Spleen (tissue), 11 donors: Measurements from ENCODE around the gene DRAXIN. TPM values are rescaled to one million over a fixed set of nuclear protein-coding genes. Genes with fewer than 3 reads are reported as not detected.

Experiments used
- DNase-seq: peaks from one replicate; pipeline ENCODE4 v3.0.0-alpha.2; 2020
- H3K27ac ChIP-seq, 8 donors: fragments of 200-600 bp; sonication (generic) in 7 of 8; 1 replicate in 4 of 8; 2 replicates in 4 of 8; pipeline versions ENCODE4 v1.5.0 to v1.8.0; 2016 to 2021; ENCODE audit warnings: inconsistent platforms in 4 of 8, mild to moderate bottlenecking in 4 of 8, moderate library complexity in 1 of 8
- H3K27me3 ChIP-seq, 7 donors: fragments of 200-600 bp; sonication (generic) in 6 of 7; replicated peaks in 1 of 7; 1 replicate in 4 of 7; 2 replicates in 3 of 7; pipeline versions ENCODE4 v1.5.0 to v1.8.0; 2016 to 2021; ENCODE audit warnings: inconsistent platforms in 3 of 7, mild to moderate bottlenecking in 1 of 7
- H3K36me3 ChIP-seq, 6 donors: fragments of 200-600 bp; sonication (generic) in 5 of 6; 1 replicate in 4 of 6; 2 replicates in 2 of 6; pipeline versions ENCODE4 v1.5.0 to v1.8.0; 2016 to 2021; ENCODE audit warnings: inconsistent platforms in 2 of 6
- H3K4me1 ChIP-seq, 6 donors: fragments of 200-600 bp; sonication (generic) in 5 of 6; 1 replicate in 3 of 6; 2 replicates in 3 of 6; pipeline versions ENCODE4 v1.5.0 to v1.8.0; 2016 to 2021; ENCODE audit warnings: inconsistent platforms in 3 of 6
- H3K4me3 ChIP-seq, 8 donors: fragments of 200-600 bp; sonication (generic) in 7 of 8; 1 replicate in 4 of 8; 2 replicates in 4 of 8; pipeline versions ENCODE4 v1.5.0 to v1.8.0; 2016 to 2021; ENCODE audit warnings: inconsistent platforms in 4 of 8, mild to moderate bottlenecking in 4 of 8, moderate library complexity in 2 of 8
- H3K9me3 ChIP-seq, 8 donors: fragments of 200-600 bp; sonication (generic) in 7 of 8; 1 replicate in 4 of 8; 2 replicates in 4 of 8; pipeline versions ENCODE4 v1.5.0 to v1.8.0; 2016 to 2021; ENCODE audit warnings: inconsistent platforms in 4 of 8
- CTCF ChIP-seq, 11 experiments: fragments of 200-600 bp in 7 of 11; fragments of 450-650 bp in 4 of 11; sonication (generic) in 4 of 11; IDR thresholded peaks in 8 of 11; conservative IDR thresholded peaks in 3 of 11; 1 replicate in 7 of 11; 2 replicates in 4 of 11; pipeline versions ENCODE4 v1.4.0 to v1.8.0; 2016 to 2021; ENCODE audit warnings: antibody characterized with exemption in 11 of 11, inconsistent platforms in 4 of 11, mild to moderate bottlenecking in 1 of 11
- POLR2A ChIP-seq, 3 donors: fragments of 450-650 bp; IDR thresholded peaks; one replicate each; pipeline ENCODE4 v1.5.1; 2017; ENCODE audit warnings: antibody characterized with exemption in 3 of 3, mild to moderate bottlenecking in 1 of 3
- POLR2AphosphoS5 ChIP-seq, 3 donors: sonication (generic); formaldehyde crosslinking; IDR thresholded peaks; one replicate each; pipeline ENCODE4 v1.5.1; 2017; ENCODE audit warnings: antibody characterized with exemption in 3 of 3
- WGBS, 5 donors: extraction: QIAGEN DNeasy Blood & Tissue Kit in 3 of 5; methylation state at CpG; one replicate each; pipeline versions ENCODE4 v1.1.5 to v1.1.7; 2013 to 2018; 5-methylcytosine and 5-hydroxymethylcytosine counted together
- intact Hi-C: fragments of 100-400 bp; cut with DNase I; formaldehyde crosslinking; loops from one replicate; pipeline ENCODE4 v1.15.0; 2023; ENCODE audit warnings: low total_unique reads
- polyA plus RNA-seq, 3 donors: library from polyadenylated mRNA; stranded (reverse); fragments of 200-250 nt; gene quantifications; one replicate each; pipeline ENCODE4 v1.2.1, GENCODE V29; 2013
- total RNA-seq, 7 donors: library from RNA; depleted of rRNA in 3 of 7; stranded (reverse); fragments of >200 nt in 3 of 7; fragmentation: NEBNext Ultra II Directional in 4 of 7; extraction: Animal tissue kit (Norgen Biotek cat#: 25700) in 4 of 7; gene quantifications; one replicate each; pipeline versions ENCODE4 v1.1.0 to v1.2.1, GENCODE V29; 2016 to 2021
- donor health status: healthy with polysubstance abuse.
- donor health status: DM: no; HTN: no; CAD: no; lungs with moderate emphysema.
- donor health status: DM: no; HTN: no; CAD: no.
- donor health status: Bipolar disorder and iron deficiency.
- donor health status: healthy.
- donor health status: DM: no; HTN: no; CAD: no.
- donor health status: DM: yes; HTN: yes; CAD: no.

Gene DRAXIN
- total and polyA plus RNA-seq, 10 donors, result 0.04 to 0.37 (median 0.10) TPM; not detected in 3

DNA sequence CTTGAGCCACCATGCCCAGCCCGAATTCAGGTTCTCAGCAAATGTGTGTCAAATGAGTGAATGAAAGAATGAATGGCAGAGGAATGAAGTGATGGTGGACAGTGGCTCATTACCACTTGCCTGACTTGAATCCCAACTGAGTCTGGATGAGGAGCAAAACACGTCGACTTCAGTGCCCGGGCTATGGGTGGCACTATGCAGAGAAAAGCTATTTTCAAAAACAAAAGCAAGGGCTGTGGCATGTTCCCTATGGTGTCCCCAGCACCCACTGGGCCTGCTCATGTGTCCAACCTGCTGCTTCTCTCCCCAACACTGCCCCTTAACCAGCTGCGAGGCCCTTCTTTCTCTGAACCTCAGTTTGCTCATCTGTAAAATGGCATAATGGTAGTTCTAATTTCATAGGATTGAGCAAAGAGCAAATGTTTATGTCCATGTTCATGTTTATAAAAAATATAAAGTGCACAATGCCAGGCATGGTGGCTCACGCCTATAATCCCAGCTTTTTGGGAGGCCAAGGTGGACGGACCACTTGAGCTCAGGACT lies 6.2 kb upstream of the DRAXIN start:
- intact Hi-C loops, result no loop called here
- TF ChIP-seq CTCF (IDR thresholded peaks at IDR 0.05 in 8 of 11, conservative IDR thresholded peaks at IDR 0.05 in 3 of 11), result no peak
- no peak for TF ChIP-seq POLR2AphosphoS5 (IDR thresholded peaks at IDR 0.05)
- no peak for TF ChIP-seq POLR2A (IDR thresholded peaks at IDR 0.05)
- DNase-seq, result no peak
- no peaks in the 10 kb centered on the region for H3K36me3 ChIP-seq
- no peak overlapping the region for H3K4me3 ChIP-seq
- 86 to 91% (median 90%) methylated on average over 7 of the region's 7 CpGs for WGBS, 5 donors
- no peak overlapping the region for H3K27ac ChIP-seq
- no peaks in the 10 kb centered on the region for H3K9me3 ChIP-seq
- H3K27me3 ChIP-seq, result peaks cover 0 to 68% (median 18%) of the 10 kb centered on the region in 7 donors
- H3K4me1 ChIP-seq, result peaks cover under 1 to 20% (median 15%) of the 10 kb centered on the region in 6 donors

DNA sequence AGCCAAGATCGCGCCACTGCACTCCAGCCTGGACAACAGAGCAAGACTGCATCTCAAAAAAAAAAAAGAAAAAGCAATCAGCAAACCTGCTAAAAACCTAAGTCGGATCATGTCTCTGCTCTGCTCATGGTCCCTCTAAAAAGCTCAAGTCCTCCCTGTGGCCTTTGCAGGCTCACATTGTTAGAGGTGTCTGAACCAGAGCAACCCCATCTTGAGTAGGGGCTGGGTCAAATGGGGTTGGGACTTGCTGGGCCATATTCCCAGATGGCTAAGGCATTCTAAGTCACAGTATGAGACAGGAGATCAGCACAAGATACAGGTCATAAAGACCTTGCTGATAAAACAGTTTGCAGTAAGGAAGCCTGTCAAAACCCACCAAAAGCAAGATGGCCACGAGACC lies 3.0 kb upstream of the DRAXIN start:
- no peak for DNase-seq
- peaks cover 14 to 38% (median 32%) of the 10 kb centered on the region in 6 donors for H3K4me1 ChIP-seq
- no peaks in the 10 kb centered on the region for H3K9me3 ChIP-seq
- H3K4me3 ChIP-seq, result no peak overlapping the region
- 90 to 96% (median 93%) methylated on average over 4 of the region's 4 CpGs for WGBS, 5 donors
- TF ChIP-seq CTCF (IDR thresholded peaks at IDR 0.05 in 8 of 11, conservative IDR thresholded peaks at IDR 0.05 in 3 of 11), result no peak
- no peak for TF ChIP-seq POLR2AphosphoS5 (IDR thresholded peaks at IDR 0.05)
- no peak for TF ChIP-seq POLR2A (IDR thresholded peaks at IDR 0.05)
- no peak overlapping the region for H3K27ac ChIP-seq
- H3K27me3 ChIP-seq, result peaks cover 5 to 90% (median 51%) of the 10 kb centered on the region in 7 donors
- intact Hi-C loops, result no loop called here
- no peaks in the 10 kb centered on the region for H3K36me3 ChIP-seq

- Histone ChIP-seq H3K27me3 (peaks cover 5 to 92% (median 55%) of the 10 kb centered on the region in 7 donors), H3K4me3 (peak overlapping the region in 7 of 8 donors; percentile 26 to 66 (median 34)), H3K27ac (no peak overlapping the region), H3K36me3 (no peaks in the 10 kb centered on the region), H3K9me3 (no peaks in the 10 kb centered on the region), H3K4me1 (peaks cover 15 to 40% (median 33%) of the 10 kb centered on the region in 6 donors)
- DNase-seq, result no peak
- no peak for TF ChIP-seq POLR2A (IDR thresholded peaks at IDR 0.05)
- TF ChIP-seq CTCF (IDR thresholded peaks at IDR 0.05 in 8 of 11, conservative IDR thresholded peaks at IDR 0.05 in 3 of 11), result no peak
- TF ChIP-seq POLR2AphosphoS5 (IDR thresholded peaks at IDR 0.05), result no peak
- intact Hi-C loops, result no loop called here
- 3 to 7% (median 4%) methylated on average over 34 to 64 of the region's 64 CpGs for WGBS, 5 donors
Observed at GRCh38 chr1:11690397-11691301, 861 bp upstream of the DRAXIN start.
